Neuronal stem cell (in vitro differentiated cells): ENCODE results near the gene LARGE2.

Source experiments
- DNase-seq: peaks from one replicate; pipeline ENCODE4 v3.0.0-alpha.2; 2013; ENCODE audit warnings: low spot score
- H2AFZ ChIP-seq: one replicate; pipeline ENCODE4 v1.6.1; 2013; ENCODE audit warnings: mild to moderate bottlenecking, low read length, inconsistent platforms
- H2AK5ac ChIP-seq: 2 replicates; pipeline ENCODE4 v1.6.1; 2013; ENCODE audit warnings: low read depth, mild to moderate bottlenecking, inconsistent platforms, low read length, moderate library complexity, mixed read lengths
- H2BK120ac ChIP-seq: 2 replicates; pipeline ENCODE4 v1.6.1; 2013; ENCODE audit warnings: low read depth, mild to moderate bottlenecking, inconsistent platforms, low read length, moderate library complexity, mixed read lengths
- H2BK12ac ChIP-seq: one replicate; pipeline ENCODE4 v1.6.1; 2013; ENCODE audit warnings: low read length, inconsistent platforms
- H2BK15ac ChIP-seq: 2 replicates; pipeline ENCODE4 v1.6.1; 2013; ENCODE audit warnings: mild to moderate bottlenecking, low read length, inconsistent platforms, mixed read lengths
- H2BK5ac ChIP-seq: one replicate; pipeline ENCODE4 v1.6.1; 2013; ENCODE audit warnings: inconsistent platforms, mild to moderate bottlenecking, low read length, moderate library complexity
- H3K14ac ChIP-seq: one replicate; pipeline ENCODE4 v1.6.1; 2013; ENCODE audit warnings: low read length, inconsistent platforms
- H3K18ac ChIP-seq: 2 replicates; pipeline ENCODE4 v1.6.1; 2013; ENCODE audit warnings: low read length, inconsistent platforms
- H3K23ac ChIP-seq: 2 replicates; pipeline ENCODE4 v1.6.1; 2013; ENCODE audit warnings: low read depth, mild to moderate bottlenecking, mixed read lengths, low read length, inconsistent platforms; ENCODE audit not compliant: poor library complexity
- H3K27ac ChIP-seq: replicated peaks from 3 replicates; pipeline ENCODE4 v1.5.1; 2013; ENCODE audit warnings: low read length, inconsistent platforms
- H3K27me3 ChIP-seq, 3 experiments: 2 replicates each; pipeline ENCODE4 v1.6.1; 2013; ENCODE audit warnings: low read length in 3 of 3, mild to moderate bottlenecking in 2 of 3, inconsistent platforms in 1 of 3, low read depth in 1 of 3, mixed read lengths in 1 of 3, moderate library complexity in 1 of 3; ENCODE audit not compliant: control insufficient read depth in 3 of 3, insufficient read depth in 3 of 3
- H3K36me3 ChIP-seq, 2 donors: replicated peaks in 1 of 2; 2 replicates each; pipeline ENCODE4 v1.6.1; 2013; ENCODE audit warnings: low read length in 2 of 2; ENCODE audit not compliant: control insufficient read depth in 2 of 2, insufficient read depth in 2 of 2
- H3K4ac ChIP-seq: 2 replicates; pipeline ENCODE4 v1.6.1; 2013; ENCODE audit warnings: inconsistent platforms, mild to moderate bottlenecking, low read length, moderate library complexity
- H3K4me1 ChIP-seq, 2 donors: 1 replicate in 1 of 2; 2 replicates in 1 of 2; pipeline ENCODE4 v1.6.1; 2013; ENCODE audit warnings: low read length in 2 of 2, low read depth in 1 of 2; ENCODE audit not compliant: control insufficient read depth in 2 of 2, insufficient read depth in 1 of 2
- H3K4me2 ChIP-seq: one replicate; pipeline ENCODE4 v1.6.1; 2013; ENCODE audit warnings: mild to moderate bottlenecking, low read length, inconsistent platforms; ENCODE audit not compliant: insufficient read depth, poor library complexity, severe bottlenecking
- H3K4me3 ChIP-seq, 2 donors: 2 replicates each; pipeline ENCODE4 v1.5.1; 2013; ENCODE audit warnings: low read length in 2 of 2, mild to moderate bottlenecking in 2 of 2, inconsistent platforms in 1 of 2, moderate library complexity in 1 of 2
- H3K79me1 ChIP-seq: one replicate; pipeline ENCODE4 v1.6.1; 2013; ENCODE audit warnings: low read depth, mild to moderate bottlenecking, inconsistent platforms, low read length, moderate library complexity
- H3K9ac ChIP-seq: one replicate; pipeline ENCODE4 v1.6.1; 2013; ENCODE audit warnings: mild to moderate bottlenecking, low read depth, low read length, inconsistent platforms; ENCODE audit not compliant: poor library complexity
- H3K9me3 ChIP-seq, 2 donors: replicated peaks in 1 of 2; 2 replicates each; pipeline versions ENCODE3 to v1.6.1; 2013; ENCODE audit warnings: low read length in 2 of 2, mild to moderate bottlenecking in 2 of 2, inconsistent platforms in 1 of 2, low read depth in 1 of 2, mixed read lengths in 1 of 2, moderate library complexity in 1 of 2; ENCODE audit not compliant: control insufficient read depth in 2 of 2, insufficient read depth in 1 of 2
- H4K8ac ChIP-seq: one replicate; pipeline ENCODE4 v1.6.1; 2013; ENCODE audit warnings: low read depth, mild to moderate bottlenecking, inconsistent platforms, low read length, moderate library complexity
- H4K91ac ChIP-seq: one replicate; pipeline ENCODE4 v1.6.1; 2013; ENCODE audit warnings: low read length, low read depth, mild to moderate bottlenecking, inconsistent platforms; ENCODE audit not compliant: poor library complexity
- WGBS, 2 donors: extraction: QIAGEN DNeasy Blood & Tissue Kit; methylation state at CpG; one replicate each; pipeline ENCODE4 v1.1.7; 2013; ENCODE audit warnings: missing lambda C conversion rate in 2 of 2, mixed read lengths in 1 of 2; ENCODE audit not compliant: insufficient read length in 2 of 2, insufficient replicate concordance in 1 of 2; ENCODE audit errors: extremely low coverage in 2 of 2; 5-methylcytosine and 5-hydroxymethylcytosine counted together

The LARGE2 gene

DNA sequence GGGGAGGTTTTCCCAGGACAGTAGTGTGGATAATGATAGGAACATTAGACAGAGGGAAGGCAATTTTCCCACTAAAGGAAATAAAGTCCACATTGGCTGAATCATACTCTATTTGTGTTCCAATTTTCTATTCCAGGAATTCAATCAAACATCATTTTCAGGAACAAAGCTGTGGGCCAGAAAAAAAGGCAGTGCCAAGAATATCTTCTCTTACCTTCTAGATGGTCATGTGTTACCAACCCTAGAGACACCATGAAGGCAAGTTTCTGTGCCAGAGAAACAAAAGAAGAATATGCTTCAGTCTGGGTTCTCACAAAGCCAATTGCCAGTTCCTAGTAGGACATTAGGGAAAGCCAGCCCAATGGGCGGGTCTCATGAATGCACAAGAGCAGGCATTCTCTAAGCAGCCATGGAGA, 27.5 kb downstream of the LARGE2 start:
- Histone ChIP-seq H3K79me1 (no peaks in the 10 kb centered on the region), H2AFZ (no peak overlapping the region), H3K36me3 (peaks cover 15 to 84% of the 10 kb centered on the region in 2 donors), H2BK15ac (no peak overlapping the region), H2AK5ac (no peak overlapping the region), H3K9ac (no peak overlapping the region), H3K9me3 (no peaks in the 10 kb centered on the region), H3K14ac (no peak overlapping the region), H2BK120ac (no peak overlapping the region), H3K27me3 (no peaks in the 10 kb centered on the region), H3K23ac (no peak overlapping the region), H4K91ac (no peak overlapping the region), H2BK12ac (no peak overlapping the region), H2BK5ac (no peak overlapping the region), H3K4me1 (peaks cover 0 to 17% of the 10 kb centered on the region in 2 donors), H3K4me2 (no peak overlapping the region), H4K8ac (no peak overlapping the region), H3K4ac (no peak overlapping the region), H3K4me3 (no peak overlapping the region), H3K27ac (no peak overlapping the region), H3K18ac (no peak overlapping the region)
- no peak for DNase-seq
- no CpG with 5 or more reads among the region's 1 CpG for WGBS, 2 donors

DNA sequence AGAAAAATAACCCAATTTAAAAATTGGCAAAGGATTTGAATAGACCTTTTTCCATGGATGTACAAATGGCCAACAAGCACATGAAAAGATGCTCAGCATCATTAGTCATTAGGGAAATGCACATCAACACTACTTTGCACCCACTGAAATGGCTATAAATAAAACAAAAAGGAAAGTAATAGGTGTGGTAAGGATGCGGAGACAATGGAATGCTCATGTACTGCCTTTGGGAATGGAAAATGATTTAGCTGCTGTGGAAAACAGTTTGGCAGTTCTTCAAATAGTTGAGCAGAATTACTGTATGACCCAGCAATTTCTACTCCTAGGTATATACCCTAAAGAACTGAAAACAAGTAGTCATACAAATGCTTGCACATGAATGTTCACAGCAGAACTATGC, 37.4 kb downstream of the LARGE2 start:
- Histone ChIP-seq H4K8ac (no peak overlapping the region), H3K4me3 (no peak overlapping the region), H2BK120ac (no peak overlapping the region), H4K91ac (no peak overlapping the region), H2AK5ac (no peak overlapping the region), H2BK12ac (no peak overlapping the region), H3K36me3 (peaks cover 7 to 64% of the 10 kb centered on the region in 2 donors), H3K27me3 (no peaks in the 10 kb centered on the region), H3K18ac (no peak overlapping the region), H3K14ac (no peak overlapping the region), H3K4me1 (no peaks in the 10 kb centered on the region), H3K23ac (no peak overlapping the region), H2BK15ac (no peak overlapping the region), H2BK5ac (no peak overlapping the region), H2AFZ (no peak overlapping the region), H3K4me2 (no peak overlapping the region), H3K27ac (no peak overlapping the region), H3K9me3 (peaks cover 2 to 5% of the 10 kb centered on the region in 2 donors), H3K9ac (no peak overlapping the region), H3K4ac (no peak overlapping the region), H3K79me1 (no peaks in the 10 kb centered on the region)
- DNase-seq: no peak
- WGBS, 2 donors: no CpG with 5 or more reads among the region's 1 CpG

DNA sequence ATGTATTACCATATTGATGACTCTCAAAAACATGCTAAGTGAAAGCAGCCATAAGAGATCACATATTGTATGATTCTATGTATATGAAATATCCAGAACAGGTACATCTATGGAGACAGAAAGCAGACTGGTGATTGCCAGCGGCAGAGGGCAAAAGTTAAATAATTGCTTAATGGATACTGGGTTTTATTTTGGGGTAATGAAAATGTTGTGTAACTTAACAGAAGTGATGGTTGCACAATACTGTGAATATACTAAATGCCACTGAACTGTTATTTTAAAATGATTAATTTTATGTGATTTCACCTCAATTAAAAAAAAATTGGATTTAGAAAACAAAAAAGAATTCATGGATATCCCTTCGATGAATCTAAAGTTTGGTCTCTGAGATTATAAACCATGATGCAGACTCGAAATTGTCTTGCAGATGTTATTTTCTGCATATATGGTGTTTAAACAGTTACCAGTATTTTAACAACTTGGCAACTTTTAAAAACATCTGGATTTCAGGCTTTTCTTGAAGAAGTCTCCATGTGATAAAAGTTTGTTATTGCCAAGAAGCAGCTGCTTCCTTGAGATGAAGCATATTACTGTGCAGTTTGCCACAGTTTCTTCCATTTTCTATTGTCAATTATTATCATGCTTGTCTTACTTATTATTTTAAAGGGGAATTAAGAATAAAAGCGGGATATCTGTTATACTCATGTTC, 38.1 kb downstream of the LARGE2 start:
- no peak overlapping the region for H4K8ac ChIP-seq
- H2AFZ ChIP-seq: no peak overlapping the region
- H3K27ac ChIP-seq: no peak overlapping the region
- H3K79me1 ChIP-seq: no peaks in the 10 kb centered on the region
- H3K4me2 ChIP-seq: no peak overlapping the region
- no peak overlapping the region for H2BK120ac ChIP-seq
- DNase-seq: no peak
- H3K4ac ChIP-seq: no peak overlapping the region
- no peak overlapping the region for H4K91ac ChIP-seq
- H3K36me3 ChIP-seq: peaks cover 10 to 62% of the 10 kb centered on the region in 2 donors
- no peak overlapping the region for H3K23ac ChIP-seq
- H3K27me3 ChIP-seq: no peaks in the 10 kb centered on the region
- H3K4me1 ChIP-seq: no peaks in the 10 kb centered on the region
- H2BK12ac ChIP-seq: no peak overlapping the region
- H2AK5ac ChIP-seq: no peak overlapping the region
- no CpG with 5 or more reads among the region's 4 CpGs for WGBS, 2 donors
- H3K9me3 ChIP-seq: peaks cover 2 to 5% of the 10 kb centered on the region in 2 donors
- no peak overlapping the region for H2BK15ac ChIP-seq
- H3K4me3 ChIP-seq: no peak overlapping the region
- H3K9ac ChIP-seq: no peak overlapping the region
- no peak overlapping the region for H3K14ac ChIP-seq
- no peak overlapping the region for H2BK5ac ChIP-seq
- H3K18ac ChIP-seq: no peak overlapping the region

DNA sequence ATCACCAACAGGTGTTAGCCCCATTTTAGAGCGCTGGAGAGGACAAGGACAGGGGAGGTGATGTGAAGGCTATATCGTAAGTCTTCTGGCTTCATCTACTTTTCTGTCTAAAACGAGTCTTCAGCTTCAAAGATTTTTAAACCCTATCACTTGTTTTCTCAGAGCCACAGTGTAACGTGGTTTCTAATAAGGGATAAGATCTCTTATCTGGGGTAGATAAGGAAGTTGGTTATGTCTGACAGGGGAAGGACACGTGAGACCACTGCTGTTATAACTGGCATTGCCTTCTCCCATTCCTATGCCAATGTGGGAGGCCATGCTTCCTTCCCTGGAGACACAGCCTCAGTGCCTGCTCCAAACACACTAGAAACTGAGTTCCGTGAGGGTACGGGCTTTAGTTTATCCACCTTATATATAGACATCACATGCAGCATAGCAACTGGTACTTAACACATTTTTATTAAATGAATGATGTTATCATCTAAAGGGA, 39.3 kb downstream of the LARGE2 start:
- Histone ChIP-seq H2BK5ac (no peak overlapping the region), H3K79me1 (no peaks in the 10 kb centered on the region), H3K23ac (no peak overlapping the region), H3K27ac (no peak overlapping the region), H3K36me3 (peaks cover 8 to 61% of the 10 kb centered on the region in 2 donors), H2BK15ac (no peak overlapping the region), H3K14ac (no peak overlapping the region), H2AK5ac (no peak overlapping the region), H3K4ac (no peak overlapping the region), H2AFZ (no peak overlapping the region), H3K27me3 (no peaks in the 10 kb centered on the region), H3K9ac (no peak overlapping the region), H3K4me3 (no peak overlapping the region), H2BK12ac (no peak overlapping the region), H2BK120ac (no peak overlapping the region), H3K4me1 (no peaks in the 10 kb centered on the region), H3K9me3 (peaks cover 2% of the 10 kb centered on the region in 2 donors), H3K18ac (no peak overlapping the region), H4K91ac (no peak overlapping the region), H3K4me2 (no peak overlapping the region), H4K8ac (no peak overlapping the region)
- WGBS, 2 donors: no CpG with 5 or more reads among the region's 7 CpGs
- DNase-seq: no peak
